HEK293 (cell line): ENCODE measurements around the gene ZCCHC7.

ENCODE experiments used
- CTCF ChIA-PET: fragments of 350-600 bp; formaldehyde crosslinking; extraction: SDS; loops from one replicate; lab custom pipeline; 2021; ENCODE audit warnings: antibody characterized with exemption; lab: Yijun Ruan, JAX
- POLR2A ChIA-PET: fragments of 300-600 bp; formaldehyde crosslinking; extraction: SDS; loops from one replicate; lab custom pipeline; 2020; ENCODE audit warnings: antibody characterized with exemption, inconsistent platforms; lab: Yijun Ruan, JAX
- H3K27ac ChIP-seq: fragments of 200-500 bp; sonication (Bioruptor generic); 2 replicates; pipeline ENCODE4 v1.5.1; 2014; ENCODE audit warnings: low read depth, low read length, control low read depth, inconsistent platforms; ENCODE audit errors: extremely low read depth
- H3K36me3 ChIP-seq, 2 experiments: fragments of 200-500 bp in 1 of 2; sonication (Bioruptor generic) in 1 of 2; 1 replicate in 1 of 2; 2 replicates in 1 of 2; pipeline ENCODE4 v1.5.1; 2014 to 2017; ENCODE audit warnings: inconsistent platforms in 2 of 2, low read length in 2 of 2; ENCODE audit not compliant: control insufficient read depth in 2 of 2, insufficient read depth in 1 of 2
- H3K4me1 ChIP-seq: fragments of 200-500 bp; sonication (Bioruptor generic); 2 replicates; pipeline ENCODE4 v1.5.1; 2014; ENCODE audit warnings: mild to moderate bottlenecking, low read length, inconsistent platforms; ENCODE audit not compliant: control insufficient read depth, insufficient read depth
- H3K4me3 ChIP-seq: 2 replicates; pipeline ENCODE4 v1.5.1; 2011; ENCODE audit warnings: low read depth, mild to moderate bottlenecking, control low read depth, low read length, moderate library complexity
- H3K9me3 ChIP-seq: fragments of 200-500 bp; sonication (Bioruptor generic); 2 replicates; pipeline ENCODE4 v1.5.1; 2014; ENCODE audit warnings: low read depth, low read length, inconsistent platforms; ENCODE audit not compliant: control insufficient read depth, insufficient read depth
- GLI4 ChIP-seq: fragments of 450-650 bp; formaldehyde crosslinking; IDR thresholded peaks from 2 replicates; pipeline ENCODE4 v1.5.1; 2016; ENCODE audit warnings: missing biosample characterization, missing genetic modification characterization
- IKZF3 ChIP-seq: fragments of 450-650 bp; IDR thresholded peaks from 2 replicates; pipeline ENCODE4 v1.5.0; 2018; ENCODE audit warnings: missing biosample characterization, mild to moderate bottlenecking, missing genetic modification characterization, moderate library complexity
- TCF7L2 ChIP-seq: IDR thresholded peaks from 2 replicates; pipeline ENCODE4 v1.6.1; 2011; ENCODE audit warnings: low read depth, mild to moderate bottlenecking, inconsistent platforms, low read length, moderate library complexity, borderline replicate concordance
- ZBTB7A ChIP-seq: fragments of 450-650 bp; formaldehyde crosslinking; IDR thresholded peaks from 2 replicates; pipeline ENCODE4 v1.5.1; 2016; ENCODE audit warnings: low read depth, missing biosample characterization, missing genetic modification characterization
- ZFHX2 ChIP-seq: fragments of 450-650 bp; formaldehyde crosslinking; conservative IDR thresholded peaks from 2 replicates; pipeline ENCODE4 v1.5.1; 2016; ENCODE audit warnings: missing biosample characterization, missing genetic modification characterization
- ZFP37 ChIP-seq: fragments of 450-650 bp; formaldehyde crosslinking; IDR thresholded peaks from 2 replicates; pipeline ENCODE4 v1.5.1; 2016; ENCODE audit warnings: missing biosample characterization, missing genetic modification characterization
- ZNF302 ChIP-seq: fragments of 450-650 bp; formaldehyde crosslinking; IDR thresholded peaks from 2 replicates; pipeline ENCODE4 v1.5.1; 2016; ENCODE audit warnings: missing biosample characterization, missing genetic modification characterization, low read depth
- ZNF37A ChIP-seq: fragments of 450-650 bp; IDR thresholded peaks from 2 replicates; pipeline ENCODE4 v1.5.1; 2018; ENCODE audit warnings: missing biosample characterization, missing genetic modification characterization
- ZNF391 ChIP-seq: fragments of 450-650 bp; formaldehyde crosslinking; IDR thresholded peaks from 2 replicates; pipeline ENCODE4 v1.5.1; 2016; ENCODE audit warnings: low read depth, missing biosample characterization, missing genetic modification characterization, borderline replicate concordance
- ZNF416 ChIP-seq: fragments of 450-650 bp; formaldehyde crosslinking; IDR thresholded peaks from 2 replicates; pipeline ENCODE4 v1.5.1; 2016; ENCODE audit warnings: missing biosample characterization, missing genetic modification characterization
- ZNF521 ChIP-seq: fragments of 450-650 bp; formaldehyde crosslinking; IDR thresholded peaks from 2 replicates; pipeline ENCODE4 v1.5.1; 2017; ENCODE audit warnings: missing biosample characterization, mild to moderate bottlenecking, missing genetic modification characterization
- ZNF529 ChIP-seq: fragments of 450-650 bp; formaldehyde crosslinking; IDR thresholded peaks from 2 replicates; pipeline ENCODE4 v1.5.1; 2017; ENCODE audit warnings: missing genetic modification characterization, missing biosample characterization; ENCODE audit not compliant: insufficient replicate concordance
- ZNF544 ChIP-seq: fragments of 450-650 bp; formaldehyde crosslinking; IDR thresholded peaks from 2 replicates; pipeline ENCODE4 v1.5.0; 2017; ENCODE audit warnings: missing biosample characterization, missing genetic modification characterization
- ZNF600 ChIP-seq: fragments of 450-650 bp; formaldehyde crosslinking; IDR thresholded peaks from 2 replicates; pipeline ENCODE4 v1.5.1; 2016; ENCODE audit warnings: missing biosample characterization, missing genetic modification characterization
- ZNF610 ChIP-seq: fragments of 450-650 bp; formaldehyde crosslinking; IDR thresholded peaks from 2 replicates; pipeline ENCODE4 v1.5.1; 2016; ENCODE audit warnings: missing biosample characterization, missing genetic modification characterization, borderline replicate concordance
- ZNF654 ChIP-seq: fragments of 450-650 bp; formaldehyde crosslinking; IDR thresholded peaks from 2 replicates; pipeline ENCODE4 v1.5.1; 2016; ENCODE audit warnings: low read depth, missing biosample characterization, missing genetic modification characterization
- ZNF837 ChIP-seq: fragments of 450-650 bp; formaldehyde crosslinking; IDR thresholded peaks from 2 replicates; pipeline ENCODE4 v1.5.1; 2016; ENCODE audit warnings: missing biosample characterization, missing genetic modification characterization
- ZXDB ChIP-seq: fragments of 450-650 bp; formaldehyde crosslinking; IDR thresholded peaks from 2 replicates; pipeline ENCODE4 v1.5.1; 2016; ENCODE audit warnings: missing biosample characterization, missing genetic modification characterization
- TF ChIP-seq, protein P1 (sequence below): fragments of 450-650 bp; formaldehyde crosslinking; IDR thresholded peaks from 2 replicates; pipeline ENCODE4 v1.5.1; 2016; ENCODE audit warnings: missing biosample characterization, missing genetic modification characterization
- TF ChIP-seq, protein P2 (sequence below): fragments of 450-650 bp; formaldehyde crosslinking; IDR thresholded peaks from 2 replicates; pipeline ENCODE4 v1.5.1; 2017; ENCODE audit warnings: missing biosample characterization, missing genetic modification characterization
- TF ChIP-seq, protein P3 (sequence below): fragments of 450-650 bp; formaldehyde crosslinking; IDR thresholded peaks from 2 replicates; pipeline ENCODE4 v1.5.1; 2016; ENCODE audit warnings: missing biosample characterization, missing genetic modification characterization

Gene ZCCHC7

DNA sequence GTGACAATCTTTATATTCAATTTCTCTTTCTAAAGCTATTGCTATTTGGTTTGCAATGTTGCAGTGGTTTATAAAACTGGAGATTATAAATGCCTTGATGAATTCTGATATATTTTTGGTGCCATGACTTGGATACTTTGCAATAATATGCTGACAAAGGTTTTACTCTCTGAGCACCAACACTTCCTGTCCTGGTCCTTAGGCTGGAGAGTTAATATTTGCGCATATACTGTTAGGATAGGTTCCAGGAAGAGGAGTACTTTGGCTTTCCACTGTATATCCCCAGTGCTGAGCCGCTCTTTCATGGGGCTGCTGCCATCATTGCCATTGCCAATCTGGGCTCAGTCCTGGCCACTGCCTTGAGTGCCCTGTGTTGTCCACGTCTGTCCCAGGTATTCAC is 139.6 kb downstream of the ZCCHC7 start (continued):
- TF ChIP-seq ZFHX2 (tag by site-specific recombination) (no peak), ZNF521 (tag by site-specific recombination) (no peak)

DNA sequence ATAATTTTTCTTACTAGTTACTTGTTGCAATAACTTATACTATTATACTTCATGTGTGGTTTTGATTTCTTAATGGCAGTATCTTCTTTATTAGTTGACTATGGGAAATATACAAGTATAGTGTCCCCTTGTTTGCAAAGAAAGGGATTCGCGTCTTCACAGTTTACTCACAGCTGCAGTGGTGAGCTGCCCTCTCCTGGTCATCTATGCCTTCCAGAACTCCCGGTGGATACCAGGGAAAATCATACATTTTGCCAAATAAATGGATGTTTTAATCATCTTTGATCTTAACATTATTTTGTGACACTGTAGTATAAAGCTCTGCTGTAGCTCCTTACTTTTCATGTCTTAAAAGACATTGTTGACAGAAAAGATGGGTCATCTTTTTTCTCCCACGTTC is 142.0 kb downstream of the ZCCHC7 start:
- no peaks in the 10 kb centered on the region for H3K36me3 ChIP-seq
- ChIA-PET CTCF (interaction anchor here (0.6 to 1.7 kb wide), 12 partner anchors 9 to 401 kb away, joined by 3 to 23 read pairs (median 5); partner anchors contain the start of gene ZCCHC7), POLR2A (no interaction called here)
- H3K4me1 ChIP-seq, result peaks cover 2% of the 10 kb centered on the region; the same call in 1 of the 2 replicates
- H3K4me3 ChIP-seq, result no peak overlapping the region
- H3K27ac ChIP-seq, result no peak overlapping the region
- 0 out of 2 replicates have a peak, but pooled peaks have one; percentile 17 for TF ChIP-seq IKZF3 (tag by site-specific recombination)
- no peak for TF ChIP-seq TCF7L2
- TF ChIP-seq ZNF654 (tag by site-specific recombination), result peak; percentile 67
- TF ChIP-seq ZNF544 (tag by site-specific recombination), result no peak
- TF ChIP-seq, protein P1, sequence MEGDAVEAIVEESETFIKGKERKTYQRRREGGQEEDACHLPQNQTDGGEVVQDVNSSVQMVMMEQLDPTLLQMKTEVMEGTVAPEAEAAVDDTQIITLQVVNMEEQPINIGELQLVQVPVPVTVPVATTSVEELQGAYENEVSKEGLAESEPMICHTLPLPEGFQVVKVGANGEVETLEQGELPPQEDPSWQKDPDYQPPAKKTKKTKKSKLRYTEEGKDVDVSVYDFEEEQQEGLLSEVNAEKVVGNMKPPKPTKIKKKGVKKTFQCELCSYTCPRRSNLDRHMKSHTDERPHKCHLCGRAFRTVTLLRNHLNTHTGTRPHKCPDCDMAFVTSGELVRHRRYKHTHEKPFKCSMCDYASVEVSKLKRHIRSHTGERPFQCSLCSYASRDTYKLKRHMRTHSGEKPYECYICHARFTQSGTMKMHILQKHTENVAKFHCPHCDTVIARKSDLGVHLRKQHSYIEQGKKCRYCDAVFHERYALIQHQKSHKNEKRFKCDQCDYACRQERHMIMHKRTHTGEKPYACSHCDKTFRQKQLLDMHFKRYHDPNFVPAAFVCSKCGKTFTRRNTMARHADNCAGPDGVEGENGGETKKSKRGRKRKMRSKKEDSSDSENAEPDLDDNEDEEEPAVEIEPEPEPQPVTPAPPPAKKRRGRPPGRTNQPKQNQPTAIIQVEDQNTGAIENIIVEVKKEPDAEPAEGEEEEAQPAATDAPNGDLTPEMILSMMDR (tag by site-specific recombination), result peak; percentile 15; the same call in 1 of the 2 replicates
- H3K9me3 ChIP-seq, result no peaks in the 10 kb centered on the region

DNA sequence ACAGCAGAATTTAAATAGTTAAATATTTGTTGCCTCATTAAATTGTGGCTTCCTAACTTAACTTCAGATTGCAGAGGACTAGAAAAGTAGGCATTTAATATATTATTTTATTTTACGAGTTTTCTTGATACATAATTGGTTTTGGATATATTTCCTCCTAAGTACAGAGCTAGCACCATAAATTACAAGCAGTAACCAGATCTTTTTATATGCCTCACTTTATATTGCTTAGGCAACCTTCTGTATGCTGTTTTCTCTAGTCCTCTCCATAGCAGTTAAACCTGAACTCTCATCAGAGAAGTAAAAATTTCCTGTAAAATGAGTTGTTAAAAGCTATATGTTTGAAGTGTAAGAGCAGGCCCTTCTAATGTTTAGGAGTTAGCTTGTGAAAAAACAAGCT is 144.2 kb downstream of the ZCCHC7 start:
- H3K36me3 ChIP-seq, result no peaks in the 10 kb centered on the region
- no peak overlapping the region for H3K27ac ChIP-seq
- H3K9me3 ChIP-seq, result no peaks in the 10 kb centered on the region
- ChIA-PET POLR2A (no interaction called here), CTCF (interaction anchor here (0.6 to 2.1 kb wide), 3 partner anchors 146 to 665 kb away, joined by 3 to 8 read pairs (median 3); no protein-coding TSS in a partner anchor)
- H3K4me1 ChIP-seq, result peaks cover 2% of the 10 kb centered on the region; the same call in 1 of the 2 replicates
- no peak for TF ChIP-seq ZFP37 (tag by site-specific recombination)
- TF ChIP-seq, protein P2, sequence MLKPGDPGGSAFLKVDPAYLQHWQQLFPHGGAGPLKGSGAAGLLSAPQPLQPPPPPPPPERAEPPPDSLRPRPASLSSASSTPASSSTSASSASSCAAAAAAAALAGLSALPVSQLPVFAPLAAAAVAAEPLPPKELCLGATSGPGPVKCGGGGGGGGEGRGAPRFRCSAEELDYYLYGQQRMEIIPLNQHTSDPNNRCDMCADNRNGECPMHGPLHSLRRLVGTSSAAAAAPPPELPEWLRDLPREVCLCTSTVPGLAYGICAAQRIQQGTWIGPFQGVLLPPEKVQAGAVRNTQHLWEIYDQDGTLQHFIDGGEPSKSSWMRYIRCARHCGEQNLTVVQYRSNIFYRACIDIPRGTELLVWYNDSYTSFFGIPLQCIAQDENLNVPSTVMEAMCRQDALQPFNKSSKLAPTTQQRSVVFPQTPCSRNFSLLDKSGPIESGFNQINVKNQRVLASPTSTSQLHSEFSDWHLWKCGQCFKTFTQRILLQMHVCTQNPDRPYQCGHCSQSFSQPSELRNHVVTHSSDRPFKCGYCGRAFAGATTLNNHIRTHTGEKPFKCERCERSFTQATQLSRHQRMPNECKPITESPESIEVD (tag by site-specific recombination), result peak; percentile 78
- no peak overlapping the region for H3K4me3 ChIP-seq

DNA sequence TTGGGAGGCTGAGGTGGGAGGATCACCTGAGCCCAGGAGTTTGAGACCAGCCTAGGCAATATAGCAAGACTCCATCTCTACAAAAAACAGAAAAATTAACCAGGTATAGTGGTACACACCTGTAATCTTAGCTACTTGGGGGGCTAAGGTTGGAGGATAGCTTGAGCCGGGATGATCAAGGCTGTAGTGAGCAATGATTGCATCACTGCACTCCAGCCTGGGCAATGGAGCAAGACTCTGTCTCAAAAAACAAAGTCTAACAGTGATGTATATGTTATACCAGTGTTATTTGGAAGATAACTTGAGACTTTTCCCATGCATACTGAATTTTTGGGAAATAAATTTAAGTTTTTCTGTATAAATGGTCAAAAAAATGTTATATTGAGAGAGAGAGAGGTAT is 146.3 kb downstream of the ZCCHC7 start:
- Histone ChIP-seq H3K4me3 (no peak overlapping the region), H3K9me3 (no peaks in the 10 kb centered on the region), H3K36me3 (no peaks in the 10 kb centered on the region), H3K27ac (no peak overlapping the region), H3K4me1 (peaks cover 2% of the 10 kb centered on the region; the same call in 1 of the 2 replicates)
- CTCF ChIA-PET, result interaction anchor here (0.8 to 1.1 kb wide), 2 partner anchors 271 to 394 kb away, joined by 3 read pairs; no protein-coding TSS in a partner anchor
- no peak for TF ChIP-seq ZNF600 (tag by site-specific recombination)
- no peak for TF ChIP-seq ZNF391 (tag by site-specific recombination)
- TF ChIP-seq ZNF37A, result no peak
- TF ChIP-seq ZFHX2 (tag by site-specific recombination), result no peak
- TF ChIP-seq ZNF610, result no peak
- TF ChIP-seq, protein P3, sequence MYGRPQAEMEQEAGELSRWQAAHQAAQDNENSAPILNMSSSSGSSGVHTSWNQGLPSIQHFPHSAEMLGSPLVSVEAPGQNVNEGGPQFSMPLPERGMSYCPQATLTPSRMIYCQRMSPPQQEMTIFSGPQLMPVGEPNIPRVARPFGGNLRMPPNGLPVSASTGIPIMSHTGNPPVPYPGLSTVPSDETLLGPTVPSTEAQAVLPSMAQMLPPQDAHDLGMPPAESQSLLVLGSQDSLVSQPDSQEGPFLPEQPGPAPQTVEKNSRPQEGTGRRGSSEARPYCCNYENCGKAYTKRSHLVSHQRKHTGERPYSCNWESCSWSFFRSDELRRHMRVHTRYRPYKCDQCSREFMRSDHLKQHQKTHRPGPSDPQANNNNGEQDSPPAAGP, result no peak
- TF ChIP-seq GLI4, result no peak
- TF ChIP-seq ZNF529 (tag by site-specific recombination), result no peak
- TF ChIP-seq ZNF416 (tag by site-specific recombination), result no peak
- TF ChIP-seq ZXDB (tag by site-specific recombination), result no peak
- TF ChIP-seq IKZF3 (tag by site-specific recombination), result no peak
- no peak for TF ChIP-seq ZBTB7A (tag by site-specific recombination)
- TF ChIP-seq ZNF837 (tag by site-specific recombination), result no peak
- no peak for TF ChIP-seq ZNF302 (tag by site-specific recombination)
- POLR2A ChIA-PET, result no interaction called here
